Stimulated activated naive CD4-positive, alpha-beta T cell (primary cell): Measurements from ENCODE around the gene BDNF.
"Not testable (repeated sequence)": the region's sequence is repeated elsewhere in the genome, so short reads cannot be mapped to it uniquely, and the experiment has no call there.

Source experiments
- DNase-seq, 6 experiments: peaks; one replicate each; lab custom pipeline; 2025; lab: John Stamatoyannopoulos, UW

Gene BDNF

DNA sequence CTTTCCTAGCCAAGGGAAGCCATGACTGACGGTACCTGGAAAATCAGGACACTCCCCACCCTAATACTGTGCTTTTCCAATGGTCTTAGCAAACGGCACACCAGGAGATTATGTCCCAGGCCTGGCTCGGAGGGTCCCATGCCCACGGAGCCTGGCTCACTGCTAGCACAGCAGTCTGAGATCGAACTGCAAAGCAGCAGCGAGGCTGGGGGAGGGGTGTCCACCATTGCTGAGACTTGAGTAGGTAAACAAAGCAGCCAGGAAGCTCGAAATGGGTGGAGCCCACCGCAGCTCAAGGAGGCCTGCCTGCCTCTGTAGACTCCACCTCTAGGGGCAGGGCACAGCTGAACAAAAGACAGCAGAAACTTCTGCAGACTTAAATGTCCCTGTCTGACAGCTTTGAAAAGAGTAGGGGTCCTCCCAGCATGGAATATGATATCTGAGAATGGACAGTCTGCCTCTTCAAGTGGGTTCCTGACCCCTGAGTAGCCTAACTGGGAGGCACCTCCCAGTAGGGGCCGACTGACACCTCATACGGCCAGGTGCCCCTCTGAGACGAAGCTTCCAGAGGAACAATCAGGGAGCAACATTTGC lies 34.6 kb downstream of the BDNF start:
- DNase-seq: not testable (repeated sequence)

GRCh38 chr11:27663326-27663725 lies 36.9 kb downstream of the BDNF start:
- no peak for DNase-seq

DNA sequence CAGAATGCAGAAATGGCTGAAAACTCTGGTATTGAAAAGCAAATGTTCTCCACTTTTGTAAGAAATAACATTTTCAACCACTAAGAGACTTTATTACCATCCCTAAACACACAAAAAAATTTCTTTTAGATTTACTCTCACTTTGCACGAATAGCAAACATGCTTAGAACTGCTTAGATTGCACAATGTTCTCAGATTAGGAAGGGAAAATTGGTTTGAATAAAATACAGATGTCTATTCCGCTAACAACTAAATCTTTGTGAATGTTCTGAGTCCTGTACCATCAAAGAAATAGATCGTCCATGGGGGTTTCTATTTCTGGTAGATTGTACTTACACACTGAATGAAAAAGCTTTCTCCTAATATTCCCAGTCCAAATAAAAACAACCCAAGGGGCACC lies 40.1 kb downstream of the BDNF start:
- DNase-seq: no peak

DNA sequence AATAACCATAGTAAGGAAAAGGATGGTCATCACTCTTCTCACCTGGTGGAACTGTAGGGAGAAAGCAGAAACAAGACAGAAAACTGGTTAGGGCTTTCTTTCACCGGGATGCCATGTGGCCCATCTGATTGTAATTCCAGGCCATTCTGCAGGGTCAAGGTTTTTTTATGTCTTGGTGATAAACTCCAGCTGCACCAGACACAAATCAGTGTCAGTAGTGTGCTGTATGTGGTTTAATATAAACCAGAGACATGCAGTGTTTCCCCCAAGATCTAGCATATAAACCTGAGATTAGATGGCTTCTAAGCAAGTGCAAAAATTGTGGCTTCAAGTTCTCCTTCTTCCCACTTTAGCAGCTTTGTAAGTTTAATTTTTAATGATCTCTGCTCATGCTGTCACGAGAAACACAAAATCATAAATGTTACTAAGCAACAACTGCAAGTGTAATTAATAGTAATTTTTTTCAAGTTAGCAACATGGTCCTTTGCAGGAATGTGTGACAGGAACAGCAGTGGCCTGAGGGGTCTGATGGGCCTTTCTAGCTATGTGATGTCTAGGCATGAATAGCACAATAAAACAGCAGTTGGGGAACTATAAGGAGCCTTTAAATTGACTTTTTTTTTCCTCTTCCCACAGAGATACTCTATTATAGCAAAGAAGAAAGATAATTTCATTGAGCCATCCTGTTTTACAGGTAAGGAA lies 41.6 kb downstream of the BDNF start:
- no peak for DNase-seq

DNA sequence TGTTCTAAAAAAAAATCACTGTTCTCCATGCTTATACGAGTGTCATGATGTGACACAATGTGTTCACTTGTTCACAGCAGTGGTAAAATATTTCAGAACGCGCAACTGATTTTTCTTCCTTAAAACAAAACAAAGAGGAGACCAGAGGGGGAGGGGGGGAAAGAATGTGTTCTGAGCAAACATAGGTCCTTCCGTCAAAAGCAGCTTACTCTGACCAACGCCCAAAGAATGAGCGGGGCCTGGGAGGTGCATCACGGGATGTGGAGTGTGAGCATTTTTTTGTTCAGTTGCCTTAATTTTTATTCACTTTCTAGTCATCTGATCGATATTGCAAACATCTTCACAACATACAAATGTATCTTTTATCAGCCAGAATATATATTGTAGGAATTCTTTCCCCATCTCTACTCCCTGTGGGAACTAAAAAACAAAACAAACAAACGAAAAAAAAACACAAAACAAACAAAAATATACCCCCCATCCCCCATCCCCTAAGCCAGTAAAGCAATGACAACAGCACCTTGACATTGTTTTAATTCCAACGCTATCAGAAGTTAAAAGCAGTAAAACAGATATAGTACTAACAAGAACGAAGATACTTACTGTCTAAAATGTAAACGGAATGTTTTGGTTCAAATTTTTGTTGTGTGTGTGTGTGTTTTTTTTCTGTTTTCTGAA lies 43.3 kb downstream of the BDNF start:
- no peak for DNase-seq

DNA sequence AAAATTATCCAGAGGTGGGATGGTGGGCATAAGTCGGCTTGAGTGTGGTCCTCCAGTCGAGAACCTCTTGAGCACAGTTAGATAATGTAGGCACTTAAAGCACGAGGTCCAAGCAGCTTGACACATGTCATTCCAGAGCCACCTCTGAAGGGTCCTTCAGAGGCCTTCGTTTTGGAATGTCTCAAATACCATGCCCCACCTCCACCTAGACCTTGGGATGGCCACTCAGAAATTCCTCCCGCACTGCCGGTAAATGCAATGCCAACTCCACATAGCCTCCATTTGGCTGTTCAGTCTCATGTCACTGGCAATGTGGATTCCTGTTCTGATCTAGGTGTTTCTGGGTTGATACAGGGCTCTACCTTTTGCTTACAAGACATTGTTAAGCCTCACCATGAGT lies 43.9 kb downstream of the BDNF start:
- DNase-seq: no peak

DNA sequence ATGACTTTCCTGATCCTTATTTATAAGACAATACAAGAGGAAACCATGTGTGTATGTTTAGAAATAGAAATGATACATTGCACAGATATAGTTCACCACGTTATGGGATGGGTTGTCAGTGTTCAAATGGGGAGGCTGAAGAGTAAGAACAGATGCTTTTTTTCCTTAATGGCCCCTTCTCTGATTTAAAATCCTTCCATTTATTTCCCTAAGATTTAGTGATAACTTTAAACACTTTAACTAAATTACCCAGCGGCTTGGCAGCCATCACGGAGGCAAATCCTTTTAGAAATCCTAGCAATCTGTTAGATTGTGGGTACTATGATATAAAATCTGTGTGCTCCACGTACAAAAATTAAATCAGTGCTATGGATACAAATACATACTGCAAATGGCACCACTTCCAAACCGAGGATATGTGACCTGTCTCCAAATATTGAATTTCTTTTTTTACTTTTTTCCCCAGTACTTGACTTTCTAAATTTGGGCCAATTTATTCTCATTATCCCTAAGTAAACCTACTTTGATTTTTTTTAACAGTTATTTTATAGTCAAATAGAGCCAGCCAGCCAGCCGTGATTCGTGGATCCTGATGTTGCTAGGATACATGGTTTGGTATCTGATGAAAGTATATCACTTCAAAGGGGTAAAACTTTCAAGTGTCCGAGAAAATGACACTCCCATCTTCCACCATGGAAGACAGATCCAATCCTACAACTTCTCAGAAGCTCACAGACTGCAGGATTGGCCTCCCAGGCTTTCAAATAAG lies 46.1 kb downstream of the BDNF start:
- DNase-seq: no peak

DNA sequence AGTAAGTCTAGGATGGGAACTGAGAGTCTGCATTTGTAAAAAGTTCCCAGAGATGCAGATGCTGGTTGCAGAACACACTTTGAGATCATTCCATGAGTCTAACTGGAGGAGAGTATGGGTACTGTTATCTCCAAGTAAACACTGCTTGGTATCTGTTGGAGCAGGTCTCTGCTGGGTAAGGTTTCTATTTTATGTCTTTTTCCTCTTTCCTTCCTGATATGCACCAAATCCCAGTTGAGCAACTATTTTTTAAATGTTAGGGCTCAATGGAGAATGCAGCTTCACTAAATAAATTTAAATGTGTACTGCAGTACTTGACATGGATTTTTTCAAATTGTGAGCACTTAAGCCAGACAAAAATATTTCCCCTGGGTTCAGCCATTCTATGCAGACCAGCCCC lies 48.5 kb downstream of the BDNF start:
- no peak for DNase-seq

DNA sequence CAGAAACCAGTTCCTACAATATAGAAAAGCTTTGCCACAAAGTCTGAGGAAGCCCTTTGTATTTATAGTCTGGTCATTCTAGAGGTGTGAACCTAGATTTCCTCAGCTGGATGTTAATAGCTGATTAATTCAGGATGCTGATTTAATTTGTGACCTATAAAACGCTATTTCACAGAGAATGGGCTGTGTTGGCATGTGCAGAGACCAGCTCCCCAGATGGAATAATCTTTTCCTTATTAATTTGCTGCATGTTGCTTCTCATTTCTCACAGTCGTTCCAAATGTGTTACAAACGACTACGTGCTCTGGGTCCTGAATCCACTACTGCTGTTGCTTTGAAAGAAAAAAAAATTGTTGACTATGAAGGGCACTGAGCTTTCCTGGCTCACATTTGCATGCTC lies 49.3 kb downstream of the BDNF start:
- no peak for DNase-seq

DNA sequence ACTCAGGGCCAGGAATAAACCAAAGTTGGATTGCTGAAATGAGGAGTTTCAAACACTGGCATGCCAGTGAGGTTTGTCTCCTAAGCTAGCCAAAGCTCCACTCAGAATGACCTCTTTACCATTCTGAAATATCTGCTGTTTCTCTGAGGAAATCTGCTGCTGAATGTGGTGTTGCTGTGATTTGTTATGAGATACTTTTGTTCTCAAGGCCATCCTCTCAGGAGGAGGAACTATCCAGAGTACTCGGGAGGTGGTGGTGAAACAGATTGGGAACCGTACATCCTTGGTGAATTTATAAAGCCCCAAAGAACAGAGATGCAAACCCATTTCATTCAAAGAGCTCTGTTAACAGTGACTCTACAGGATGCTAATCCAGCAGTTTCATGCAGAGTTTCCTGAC lies 50.5 kb downstream of the BDNF start:
- DNase-seq: no peak

DNA sequence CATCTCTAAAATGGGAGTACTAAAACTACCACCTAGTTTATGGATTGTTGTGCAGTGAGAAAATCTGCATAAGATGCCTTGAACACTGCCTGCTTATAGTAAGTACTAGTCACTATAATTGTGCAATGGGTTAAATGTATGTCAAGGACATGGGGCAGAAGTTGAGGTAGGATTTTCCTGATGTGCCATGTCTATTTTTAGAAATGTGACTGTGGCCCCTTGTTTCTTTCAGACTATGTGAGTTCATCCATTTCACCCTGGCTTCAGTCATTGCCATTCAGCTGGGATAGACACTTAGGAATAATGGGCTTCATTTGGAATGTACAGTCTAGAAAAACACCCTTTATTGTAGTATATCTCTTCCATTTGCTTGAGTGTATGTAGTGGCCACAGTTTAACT lies 51.4 kb downstream of the BDNF start:
- DNase-seq: no peak

DNA sequence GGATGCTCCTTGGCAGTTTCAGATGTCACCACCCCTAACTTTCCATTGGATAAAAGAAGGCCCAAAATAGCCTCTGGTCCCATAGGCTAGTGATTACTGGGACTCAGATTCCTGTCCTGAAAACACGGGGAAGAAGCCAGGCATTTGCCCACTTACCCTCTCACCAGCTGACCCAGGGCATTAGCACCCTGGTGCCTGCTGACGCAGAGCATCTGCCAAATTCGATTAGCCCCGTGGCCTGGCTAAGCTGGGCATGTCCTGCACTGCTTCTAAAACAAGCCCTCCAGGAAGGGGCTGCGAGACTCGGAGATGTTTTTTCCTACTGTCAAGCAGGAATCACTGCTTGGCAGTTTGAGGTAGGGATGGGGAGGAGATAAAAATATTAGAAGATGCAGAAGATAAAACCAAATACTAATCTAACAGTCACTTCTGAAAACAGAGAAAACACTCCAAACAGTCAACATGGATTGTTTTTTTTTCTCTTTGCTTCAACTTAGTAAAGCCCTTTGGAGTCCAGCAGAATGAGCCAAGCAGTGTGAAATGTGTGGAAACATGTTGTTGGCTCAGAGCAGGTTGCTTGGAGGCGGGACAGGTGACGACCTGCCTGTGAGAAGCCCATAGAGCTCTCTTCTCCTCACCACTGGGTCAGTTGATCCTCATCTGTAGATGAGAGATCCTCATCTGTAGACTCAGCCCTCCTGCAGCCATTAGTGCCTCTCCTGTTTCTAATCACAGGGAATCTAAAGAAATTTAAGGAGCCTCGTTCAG lies 54.0 kb downstream of the BDNF start:
- DNase-seq: no peak

GRCh38 chr11:27642954-27643353 lies 57.3 kb downstream of the BDNF start:
- DNase-seq: no peak

- DNase-seq: no peak
Measured at GRCh38 chr11:27640954-27641353, 59.3 kb downstream of the BDNF start.

GRCh38 chr11:27635567-27636037 lies 64.7 kb downstream of the BDNF start:
- DNase-seq: no peak

DNA sequence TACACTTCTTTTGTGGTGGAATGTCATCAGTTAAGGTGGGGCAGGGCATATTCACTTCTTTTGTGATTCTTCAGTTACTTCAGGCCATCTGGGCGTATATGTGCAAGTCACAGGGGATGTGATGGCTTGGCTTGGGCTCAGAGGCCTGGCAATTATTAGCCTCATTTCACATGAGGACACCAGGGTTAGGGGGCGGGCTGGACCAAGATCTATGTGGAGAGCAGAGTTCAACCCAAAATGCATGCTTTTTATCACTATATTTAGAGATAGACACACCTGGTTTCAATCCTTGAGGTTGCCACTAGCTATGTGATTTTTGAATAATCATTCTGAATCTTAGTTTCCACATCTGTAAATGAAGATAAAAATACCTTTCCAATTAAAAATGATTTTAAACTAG lies 65.5 kb downstream of the BDNF start:
- DNase-seq: not testable (repeated sequence)

DNA sequence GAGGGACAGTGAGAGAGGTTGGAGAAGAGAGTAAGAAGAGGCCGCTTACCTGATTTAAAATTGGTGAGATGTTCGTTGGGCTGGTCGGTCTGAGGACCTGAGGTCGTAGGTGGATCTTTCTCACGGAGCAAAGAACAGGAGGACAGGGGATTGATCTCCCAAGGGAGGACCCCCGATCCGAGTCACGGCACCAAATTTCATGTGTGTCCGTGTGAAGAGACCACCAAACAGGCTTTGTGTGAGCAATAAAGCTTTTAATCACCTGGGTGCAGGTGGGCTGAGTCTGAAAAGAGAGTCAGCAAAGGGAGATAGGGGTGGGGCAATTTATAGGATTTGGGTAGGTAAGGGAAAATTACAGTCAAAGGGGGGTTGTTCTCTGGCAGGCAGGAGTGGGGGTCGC lies 66.0 kb downstream of the BDNF start:
- not testable (repeated sequence) for DNase-seq

DNA sequence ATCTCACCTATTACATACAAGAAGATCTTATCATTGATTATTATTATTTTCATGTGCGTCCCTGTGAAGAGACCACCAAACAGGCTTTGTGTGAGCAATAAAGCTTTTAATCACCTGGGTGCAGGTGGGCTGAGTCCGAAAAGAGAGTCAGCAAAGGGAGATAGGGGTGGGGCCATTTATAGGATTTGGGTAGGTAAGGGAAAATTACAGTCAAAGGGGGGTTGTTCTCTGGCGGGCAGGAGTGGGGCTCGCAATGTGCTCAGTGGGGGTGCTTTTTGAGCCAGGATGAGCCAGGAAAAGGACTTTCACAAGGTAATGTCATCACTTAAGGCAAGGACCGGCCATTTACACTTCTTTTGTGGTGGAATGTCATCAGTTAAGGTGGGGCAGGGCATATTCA lies 71.2 kb downstream of the BDNF start:
- not testable (repeated sequence) for DNase-seq

DNA sequence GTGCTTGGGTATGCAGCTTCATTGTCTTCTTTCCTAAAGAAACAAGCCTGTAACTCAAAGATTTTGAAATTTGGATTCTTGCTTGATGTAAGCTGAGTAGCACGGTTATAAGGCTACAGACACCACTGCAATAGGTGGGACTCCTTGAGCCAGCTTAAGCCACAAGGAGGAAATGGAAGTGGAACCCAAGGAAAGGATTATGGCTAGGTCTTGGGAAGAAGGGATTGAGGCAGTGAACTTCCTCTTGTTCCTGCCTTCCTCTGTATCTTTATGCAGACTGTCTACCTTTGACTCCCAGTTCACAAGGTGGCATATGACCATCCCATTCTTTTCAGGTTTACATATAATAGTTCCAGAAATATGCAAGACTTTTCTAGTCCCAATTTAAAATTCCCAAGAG lies 72.3 kb downstream of the BDNF start:
- DNase-seq: no peak

- DNase-seq: no peak
Measured at GRCh38 chr11:27626938-27627586, 73.2 kb downstream of the BDNF start.

DNA sequence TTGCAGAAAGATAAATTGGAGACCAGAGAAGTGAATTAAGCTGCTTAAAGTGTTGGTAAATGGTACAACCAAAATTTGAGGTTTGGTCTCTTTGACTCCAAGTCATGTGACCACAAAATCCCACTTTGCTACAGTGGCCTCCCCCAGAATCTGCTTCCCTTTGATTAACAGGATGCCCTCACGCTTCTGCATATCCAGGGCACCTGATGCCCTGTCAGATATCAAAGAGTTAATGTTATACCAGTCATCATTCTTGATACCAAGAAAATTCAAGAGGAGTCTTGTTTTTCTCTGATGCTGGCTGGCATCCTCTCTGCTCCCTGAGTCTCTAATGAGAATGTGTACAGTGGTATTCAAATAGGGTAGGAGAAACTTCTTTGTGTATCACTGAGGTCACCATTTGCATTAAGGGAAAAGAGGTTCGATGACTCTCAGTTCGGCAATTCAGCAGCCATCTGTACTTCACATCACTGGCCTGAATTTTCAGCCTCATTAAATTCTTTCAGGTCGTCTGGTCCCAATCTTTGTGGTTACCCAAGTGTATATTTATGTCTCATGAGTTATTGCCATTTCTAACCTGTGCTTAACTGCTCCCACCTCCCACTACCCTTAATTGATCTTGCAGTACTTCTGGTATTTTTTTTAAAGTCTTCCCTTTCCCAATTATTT lies 73.9 kb downstream of the BDNF start:
- DNase-seq: no peak
